MCF 10A (cell line): ENCODE data around the gene IL10. TPM values are rescaled to one million over a fixed set of nuclear protein-coding genes. Genes with fewer than 3 reads are reported as not detected.
A peak's percentile ranks its signal among the peaks of the same experiment; 100 is the strongest.

Source experiments
- BruUV-seq: library from RNA; stranded (reverse); fragments of 400-500 nt; replicated peaks from 2 replicates; lab custom pipeline; 2021; lab: Mats Ljungman, UMichigan
- CTCF ChIA-PET: fragments of 300-600 bp; sonication (Branson Sonifier 250); formaldehyde crosslinking; extraction: SDS; loops from one replicate; lab custom pipeline; 2021; ENCODE audit warnings: antibody characterized with exemption, inconsistent platforms; lab: Yijun Ruan, JAX
- POLR2A ChIA-PET: fragments of 300-600, 350-650 bp; sonication (Branson Sonifier 250); formaldehyde crosslinking; extraction: SDS; loops from one replicate; lab custom pipeline; 2020; ENCODE audit warnings: antibody characterized with exemption, inconsistent platforms; lab: Yijun Ruan, JAX
- DNase-seq: peaks from one replicate; pipeline ENCODE4 v3.0.0-alpha.2; 2018; ENCODE audit not compliant: unreplicated experiment
- H3K27ac Mint-ChIP-seq: one replicate; pipeline ENCODE4 v1.8.0; 2022; ENCODE audit warnings: mild to moderate bottlenecking, low read depth, mixed read lengths; ENCODE audit not compliant: unreplicated experiment
- H3K27me3 Mint-ChIP-seq: one replicate; pipeline ENCODE4 v1.8.0; 2022; ENCODE audit warnings: mixed read lengths; ENCODE audit not compliant: insufficient read depth, unreplicated experiment
- H3K36me3 Mint-ChIP-seq: one replicate; pipeline ENCODE4 v1.8.0; 2022; ENCODE audit warnings: mild to moderate bottlenecking, moderate library complexity, mixed read lengths; ENCODE audit not compliant: insufficient read depth, unreplicated experiment
- H3K4me1 Mint-ChIP-seq: one replicate; pipeline ENCODE4 v1.8.0; 2022; ENCODE audit warnings: mixed read lengths; ENCODE audit not compliant: insufficient read depth, unreplicated experiment
- H3K4me3 Mint-ChIP-seq: one replicate; pipeline ENCODE4 v1.8.0; 2022; ENCODE audit warnings: mild to moderate bottlenecking, moderate library complexity, mixed read lengths; ENCODE audit not compliant: unreplicated experiment
- H3K9me3 Mint-ChIP-seq: one replicate; pipeline ENCODE4 v1.8.0; 2022; ENCODE audit warnings: mixed read lengths; ENCODE audit not compliant: unreplicated experiment
- intact Hi-C: fragments of 100-400 bp; cut with micrococcal nuclease; formaldehyde crosslinking; loops from 2 replicates; pipeline ENCODE4 v1.14.1; 2022
- total RNA-seq: library from RNA; stranded (reverse); gene quantifications from 2 replicates; pipeline ENCODE4 v1.2.3, GENCODE V29; 2022
- TF ChIP-seq, protein P1 (sequence below): fragments of 200-600 bp; IDR thresholded peaks from one replicate; pipeline ENCODE4 v1.8.0; 2022; ENCODE audit warnings: antibody characterized with exemption, mild to moderate bottlenecking; ENCODE audit not compliant: unreplicated experiment

The IL10 gene
- total RNA-seq, 1 experiment from 2014 or later, result not detected

DNA sequence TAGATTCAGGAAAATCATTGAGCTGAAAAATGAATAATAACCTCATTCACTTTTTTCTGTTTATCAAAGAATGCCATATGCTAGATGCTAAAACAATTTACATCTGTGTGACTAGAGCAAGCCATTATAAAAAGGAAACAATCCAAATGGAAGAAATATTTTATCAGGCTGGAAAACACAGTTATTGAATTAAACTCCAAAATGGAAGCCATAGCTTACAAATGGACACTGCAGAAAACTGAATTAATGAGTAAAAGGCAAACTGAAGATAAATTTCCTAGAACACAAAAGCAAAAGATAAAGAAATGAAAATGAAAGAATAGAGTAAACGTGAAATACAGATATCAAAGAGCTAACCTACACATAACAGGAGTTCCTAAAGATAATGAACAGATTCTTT, 33.1 kb upstream of the IL10 start:
- TF ChIP-seq, protein P1, sequence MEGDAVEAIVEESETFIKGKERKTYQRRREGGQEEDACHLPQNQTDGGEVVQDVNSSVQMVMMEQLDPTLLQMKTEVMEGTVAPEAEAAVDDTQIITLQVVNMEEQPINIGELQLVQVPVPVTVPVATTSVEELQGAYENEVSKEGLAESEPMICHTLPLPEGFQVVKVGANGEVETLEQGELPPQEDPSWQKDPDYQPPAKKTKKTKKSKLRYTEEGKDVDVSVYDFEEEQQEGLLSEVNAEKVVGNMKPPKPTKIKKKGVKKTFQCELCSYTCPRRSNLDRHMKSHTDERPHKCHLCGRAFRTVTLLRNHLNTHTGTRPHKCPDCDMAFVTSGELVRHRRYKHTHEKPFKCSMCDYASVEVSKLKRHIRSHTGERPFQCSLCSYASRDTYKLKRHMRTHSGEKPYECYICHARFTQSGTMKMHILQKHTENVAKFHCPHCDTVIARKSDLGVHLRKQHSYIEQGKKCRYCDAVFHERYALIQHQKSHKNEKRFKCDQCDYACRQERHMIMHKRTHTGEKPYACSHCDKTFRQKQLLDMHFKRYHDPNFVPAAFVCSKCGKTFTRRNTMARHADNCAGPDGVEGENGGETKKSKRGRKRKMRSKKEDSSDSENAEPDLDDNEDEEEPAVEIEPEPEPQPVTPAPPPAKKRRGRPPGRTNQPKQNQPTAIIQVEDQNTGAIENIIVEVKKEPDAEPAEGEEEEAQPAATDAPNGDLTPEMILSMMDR, result no peak
- Mint-ChIP-seq H3K4me1 (peaks cover 5% of the 10 kb centered on the region), H3K27ac (no peak overlapping the region), H3K36me3 (no peaks in the 10 kb centered on the region), H3K9me3 (no peaks in the 10 kb centered on the region), H3K27me3 (peaks cover 41% of the 10 kb centered on the region), H3K4me3 (no peak overlapping the region)
- BruUV-seq, result no TSS peak
- CTCF ChIA-PET, result interaction anchor here (0.5 to 9.8 kb wide), 17 partner anchors 19 to 175 kb away, joined by 3 to 243 read pairs (median 3); partner anchors contain the start of gene IL20
- intact Hi-C loops, result loop anchor here (10.0 kb wide), 1 partner anchor 301 kb away; the partner anchor contains the start of gene RASSF5
- DNase-seq, result no peak
- POLR2A ChIA-PET, result interaction anchor here (1.1 to 2.7 kb wide), 8 partner anchors 8 to 888 kb away, joined by 3 to 14 read pairs (median 4); no protein-coding TSS in a partner anchor

DNA sequence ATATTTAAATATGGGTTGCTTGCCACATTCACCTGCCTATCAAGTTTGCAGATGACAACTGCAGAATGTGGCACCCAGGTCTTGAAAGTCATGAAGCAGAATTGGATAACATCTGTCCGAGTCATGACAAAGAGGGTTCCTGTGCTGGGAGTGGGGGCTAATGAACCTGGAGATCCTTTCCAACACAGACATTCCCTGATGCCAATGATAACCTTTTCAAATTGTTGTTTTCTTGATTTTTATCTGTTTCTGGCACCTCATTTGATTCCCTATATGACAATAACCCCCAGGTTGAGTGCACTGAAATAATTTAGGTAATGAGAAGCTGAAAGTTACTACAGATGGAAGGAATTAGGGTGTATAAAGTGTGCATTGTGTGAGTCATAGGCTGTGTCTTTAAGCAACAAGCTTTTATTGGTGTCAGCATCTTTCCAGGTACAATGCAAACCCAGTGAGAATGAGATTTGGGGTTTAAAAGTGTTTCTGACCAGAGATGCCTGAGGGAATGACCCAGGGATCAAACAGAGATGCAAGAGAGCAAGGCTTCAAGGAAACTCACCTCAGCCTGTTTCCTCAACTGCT, 32.0 kb upstream of the IL10 start:
- Mint-ChIP-seq H3K36me3 (no peaks in the 10 kb centered on the region), H3K9me3 (no peaks in the 10 kb centered on the region), H3K4me3 (no peak overlapping the region), H3K27me3 (peaks cover 41% of the 10 kb centered on the region), H3K4me1 (peaks cover 5% of the 10 kb centered on the region), H3K27ac (no peak overlapping the region)
- BruUV-seq, result no TSS peak
- intact Hi-C loops, result loop anchor here (10.0 kb wide), 1 partner anchor 299 kb away; the partner anchor contains the start of gene RASSF5
- POLR2A ChIA-PET, result interaction anchor here (0.8 to 2.7 kb wide), 12 partner anchors 9 to 229 kb away, joined by 3 to 14 read pairs (median 4); partner anchors contain the start of gene C1orf116
- CTCF ChIA-PET, result interaction anchor here (0.6 to 9.8 kb wide), 20 partner anchors 9 to 761 kb away, joined by 3 to 243 read pairs (median 4); partner anchors contain the start of gene IL20
- DNase-seq, result peak; percentile 23
- TF ChIP-seq, protein P1, result no peak

DNA sequence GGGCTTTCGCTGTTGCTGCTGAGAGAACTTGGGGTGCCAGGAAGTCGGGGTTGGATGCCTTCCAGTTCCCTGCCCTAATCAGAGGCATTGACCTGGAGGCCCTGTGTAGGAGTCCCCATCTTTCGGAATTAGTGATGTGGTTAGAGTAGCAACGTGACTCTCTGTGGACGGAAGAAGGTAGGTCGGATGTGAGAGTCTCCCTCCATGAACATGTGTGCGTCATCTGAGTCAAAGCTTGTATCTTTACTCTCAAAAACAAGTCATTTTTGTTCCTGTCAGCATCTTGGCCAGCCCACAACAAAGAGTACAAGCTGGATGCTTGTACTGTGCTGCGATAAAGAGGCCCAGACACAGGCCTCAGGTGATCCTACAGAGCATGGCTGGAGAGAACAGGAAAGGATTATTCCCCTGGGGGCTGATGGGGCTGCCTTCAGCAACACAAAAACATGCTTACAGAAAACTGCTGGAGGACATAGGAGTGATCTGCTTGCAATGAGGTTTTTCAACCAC, 31.0 kb upstream of the IL10 start:
- TF ChIP-seq, protein P1, result no peak
- Mint-ChIP-seq H3K36me3 (no peaks in the 10 kb centered on the region), H3K27ac (no peak overlapping the region), H3K4me1 (peaks cover 5% of the 10 kb centered on the region), H3K9me3 (no peaks in the 10 kb centered on the region), H3K4me3 (no peak overlapping the region), H3K27me3 (peaks cover 34% of the 10 kb centered on the region)
- ChIA-PET CTCF (interaction anchor here (0.8 to 9.8 kb wide), 7 partner anchors 10 to 191 kb away, joined by 3 to 243 read pairs (median 5); partner anchors contain the start of gene EIF2D), POLR2A (interaction anchor here (1.5 to 2.7 kb wide), 4 partner anchors 25 to 230 kb away, joined by 4 to 14 read pairs (median 6); partner anchors contain the start of gene C1orf116)
- no peak for DNase-seq
- intact Hi-C loops, result loop anchor here (10.0 kb wide), 1 partner anchor 298 kb away; the partner anchor contains the start of gene RASSF5
- no TSS peak for BruUV-seq

DNA sequence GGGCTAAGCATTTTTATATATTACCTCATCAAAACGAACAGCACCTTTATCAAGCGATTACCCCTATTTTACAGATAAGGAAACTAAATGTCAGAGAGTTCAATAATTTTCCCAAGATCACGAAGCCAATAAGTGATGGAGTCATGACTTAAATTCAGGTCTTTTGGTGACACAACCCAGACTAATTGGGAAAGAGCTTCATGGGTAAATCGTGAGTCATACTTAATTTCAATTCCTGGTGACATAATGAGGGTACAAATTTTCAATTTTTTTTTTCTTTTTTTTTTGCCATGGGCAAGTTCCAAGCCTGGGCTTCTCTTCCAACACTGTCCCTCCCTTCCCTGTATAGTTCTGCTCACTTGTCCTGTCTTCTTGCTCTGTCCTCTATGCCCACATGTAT, 30.1 kb upstream of the IL10 start:
- no TSS peak for BruUV-seq
- peaks cover 25% of the 10 kb centered on the region for H3K27me3 Mint-ChIP-seq
- TF ChIP-seq, protein P1, result no peak
- peaks cover 5% of the 10 kb centered on the region for H3K4me1 Mint-ChIP-seq
- peak; percentile 50 for DNase-seq
- POLR2A ChIA-PET, result interaction anchor here (0.6 to 1.2 kb wide), 4 partner anchors 32 to 718 kb away, joined by 3 to 5 read pairs (median 4); no protein-coding TSS in a partner anchor
- CTCF ChIA-PET, result interaction anchor here (0.8 to 5.7 kb wide), 5 partner anchors 7 to 190 kb away, joined by 3 to 27 read pairs (median 3); partner anchors contain the start of gene EIF2D
- no peak overlapping the region for H3K4me3 Mint-ChIP-seq
- H3K9me3 Mint-ChIP-seq, result no peaks in the 10 kb centered on the region
- intact Hi-C loops, result loop anchor here (10.0 kb wide), 1 partner anchor 298 kb away; the partner anchor contains the start of gene RASSF5
- H3K36me3 Mint-ChIP-seq, result no peaks in the 10 kb centered on the region
- H3K27ac Mint-ChIP-seq, result no peak overlapping the region
